HL-60/S4 treated with phorbol 12-myristate 13-acetate at 8.2 ng/mL for 4 days and 3 days (cell line): Measurements from ENCODE around the gene TMEM11.
"Not testable (repeated sequence)": the region's sequence is repeated elsewhere in the genome, so short reads cannot be mapped to it uniquely, and the experiment has no call there.

Experiments used
- in situ Hi-C: fragments of 300-500 bp; cut with MboI; formaldehyde crosslinking; loops from 2 replicates; pipeline ENCODE4 v1.15.0; 2022; ENCODE audit warnings: low sequenced_read_pairs

TMEM11 gene

DNA sequence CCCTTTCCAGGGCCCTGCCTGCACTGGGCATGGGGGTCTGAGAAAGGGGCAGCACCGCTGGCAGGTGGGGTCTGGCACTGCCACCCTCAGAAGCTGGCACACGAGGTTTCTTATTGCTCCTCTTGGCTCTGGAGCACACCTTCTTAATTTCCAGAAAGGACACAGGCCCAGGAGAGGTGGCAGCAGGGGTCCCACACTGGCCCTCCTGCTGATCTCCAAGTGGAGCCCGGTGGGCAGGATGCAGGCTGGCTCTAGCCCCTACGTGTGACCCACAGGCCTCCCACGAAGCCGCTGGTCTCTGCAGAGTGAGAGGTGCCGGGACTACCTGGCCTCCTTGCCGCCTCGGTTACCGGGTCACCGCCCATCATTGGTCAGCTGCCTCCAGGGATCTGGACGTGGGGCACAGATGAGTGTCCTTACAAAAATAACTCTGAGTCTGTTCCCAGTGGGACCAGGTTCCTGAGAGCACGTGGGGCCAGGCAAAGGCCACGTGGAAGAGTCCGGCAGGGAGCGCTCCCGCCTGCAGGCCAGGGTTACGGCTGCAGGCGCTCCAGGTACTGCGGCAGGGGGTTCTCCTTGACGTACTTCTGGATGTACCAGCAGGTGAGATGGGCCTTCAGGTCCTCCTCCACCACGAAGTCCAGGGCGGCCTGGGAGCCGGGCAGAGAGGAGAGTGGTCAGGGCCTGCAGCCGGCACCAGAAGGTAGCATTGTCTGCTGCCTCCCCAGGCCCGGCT lies 29.0 kb upstream of the TMEM11 start:
- in situ Hi-C loops, result no loop called here

DNA sequence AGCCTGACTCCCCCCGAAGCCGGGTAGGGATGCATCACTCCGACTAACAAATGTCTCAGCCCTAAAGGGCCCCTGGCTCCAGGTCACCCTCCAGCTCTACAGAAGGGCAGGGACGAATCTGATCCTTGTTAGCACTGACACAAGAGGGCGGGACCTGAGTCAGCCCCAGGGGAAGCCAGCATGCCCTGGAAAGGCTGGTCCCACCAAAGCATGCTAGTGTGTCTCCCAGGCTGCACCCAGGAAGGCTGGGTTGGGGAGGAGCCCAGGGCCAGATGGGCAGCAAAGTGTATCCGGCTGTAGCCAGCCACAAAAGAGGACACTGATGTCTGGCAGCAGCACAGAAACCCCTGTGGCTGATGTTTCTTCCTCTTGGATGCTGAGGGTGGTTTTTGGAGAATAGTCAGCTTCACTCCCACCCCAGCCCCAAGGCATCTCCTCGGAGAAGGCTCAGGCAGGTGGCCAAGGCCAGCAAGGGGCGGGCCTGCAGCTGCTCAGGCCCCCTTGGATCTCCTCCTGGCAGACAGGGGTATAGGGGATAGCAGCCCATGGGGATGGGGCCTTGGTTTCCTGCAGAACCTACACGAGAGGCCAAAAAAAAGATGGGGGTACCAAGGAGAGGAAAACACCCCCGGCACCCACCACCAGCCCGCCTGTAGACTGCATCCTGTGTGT lies 28.2 kb upstream of the TMEM11 start:
- in situ Hi-C loops, result no loop called here

- in situ Hi-C loops, result no loop called here
Observed at GRCh38 chr17:21241564-21241963, 27.6 kb upstream of the TMEM11 start.

GRCh38 chr17:21240369-21241055 lies 26.6 kb upstream of the TMEM11 start:
- in situ Hi-C loops, result no loop called here

GRCh38 chr17:21239680-21240368 lies 25.9 kb upstream of the TMEM11 start:
- in situ Hi-C loops, result no loop called here

DNA sequence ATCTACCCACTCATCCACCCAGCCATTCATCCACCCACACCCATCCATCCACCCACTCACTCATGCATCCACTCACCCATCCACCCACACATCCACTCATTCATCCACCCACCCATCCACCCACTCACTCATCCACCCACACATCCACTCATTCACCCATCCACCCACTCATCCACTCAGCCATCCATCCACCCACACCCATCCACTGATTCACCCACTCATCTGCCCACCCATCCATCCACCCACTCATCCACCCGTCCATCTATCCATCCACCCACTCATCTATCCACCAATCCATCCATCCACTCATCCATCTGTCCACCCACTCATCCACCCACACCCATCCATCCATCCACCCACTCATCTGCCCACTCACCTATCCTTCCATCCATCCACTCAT lies 22.0 kb upstream of the TMEM11 start:
- in situ Hi-C loops, result no loop called here

GRCh38 chr17:21233581-21234347 lies 19.8 kb upstream of the TMEM11 start:
- in situ Hi-C loops, result no loop called here

DNA sequence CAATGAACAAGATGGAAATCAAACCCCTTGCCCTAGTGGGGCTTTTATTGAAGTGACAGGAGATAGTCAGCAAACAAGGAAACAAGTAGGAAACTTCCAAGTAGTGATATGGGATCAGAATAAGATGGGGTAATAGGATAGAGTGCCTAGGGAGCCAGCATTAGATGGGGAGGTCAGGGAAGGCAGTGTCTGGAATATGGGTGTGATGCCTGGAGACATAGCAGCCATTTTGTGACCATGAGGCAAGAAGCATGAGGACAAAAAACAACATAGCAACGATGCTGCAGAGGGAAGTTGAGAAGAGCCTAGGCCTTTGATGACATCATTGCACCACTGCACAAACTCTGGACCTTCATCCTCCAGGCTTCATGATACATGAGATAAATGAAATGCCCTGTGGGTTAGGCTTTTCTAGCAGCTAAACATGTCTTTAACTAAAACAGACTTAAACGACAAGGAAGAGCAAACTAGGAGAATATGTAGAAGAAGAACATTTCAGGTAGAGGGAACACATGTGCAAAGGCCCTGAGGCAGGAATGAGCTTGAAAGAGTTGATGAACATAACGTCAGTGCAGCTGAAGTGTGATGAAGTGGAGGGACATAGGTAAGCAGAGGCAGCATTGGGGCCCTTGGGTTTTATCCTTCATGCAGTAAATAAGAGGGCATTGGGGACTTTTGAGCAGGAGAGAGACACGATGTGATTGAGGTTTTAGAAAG lies 18.2 kb upstream of the TMEM11 start:
- in situ Hi-C loops, result no loop called here

- in situ Hi-C loops, result no loop called here
Observed at GRCh38 chr17:21231533-21231932, 17.6 kb upstream of the TMEM11 start.

DNA sequence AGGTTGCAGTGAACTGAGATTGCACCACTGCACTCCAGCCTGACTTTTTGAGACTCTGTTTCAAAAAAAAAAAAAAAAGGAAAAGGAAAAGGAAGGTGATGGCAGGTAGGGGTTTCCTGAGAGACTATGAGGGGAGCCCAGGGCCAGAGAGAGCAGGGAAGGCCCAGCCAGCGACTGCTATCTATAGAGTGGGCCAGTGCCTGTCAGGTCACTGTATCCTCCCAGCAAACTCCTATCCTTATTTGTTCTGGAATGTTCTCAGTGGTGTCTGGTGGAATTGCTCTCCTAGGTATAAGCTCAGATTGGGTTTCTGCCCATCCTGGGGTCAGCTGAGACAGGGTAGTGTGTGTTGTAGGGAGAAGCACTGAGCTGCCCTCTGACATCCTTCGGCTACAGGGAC lies 14.9 kb upstream of the TMEM11 start:
- in situ Hi-C loops, result no loop called here

DNA sequence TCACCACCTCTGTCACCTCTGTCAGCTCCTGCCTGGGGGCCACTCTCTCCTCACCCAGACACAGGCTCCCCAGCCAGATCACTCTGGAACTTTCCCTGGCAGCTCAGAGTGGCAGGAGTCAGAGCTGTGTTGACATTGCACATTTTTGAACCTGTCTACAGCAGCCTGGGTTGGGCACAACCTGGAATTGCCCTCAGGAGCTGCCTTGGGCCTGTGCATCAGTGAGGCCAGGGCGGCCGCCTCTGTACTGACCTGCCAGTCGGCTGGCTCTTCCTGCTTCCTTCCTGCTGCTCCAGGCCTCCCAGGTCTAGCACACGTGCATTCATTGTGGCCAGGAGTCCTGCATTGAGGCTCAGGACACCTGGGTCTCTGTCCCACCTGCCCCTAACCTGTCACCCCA lies 14.2 kb upstream of the TMEM11 start:
- in situ Hi-C loops, result no loop called here

- in situ Hi-C loops, result not testable (repeated sequence)
Observed at GRCh38 chr17:21227277-21227676, 13.3 kb upstream of the TMEM11 start.

GRCh38 chr17:21223086-21223485 lies 9.1 kb upstream of the TMEM11 start:
- in situ Hi-C loops, result no loop called here

DNA sequence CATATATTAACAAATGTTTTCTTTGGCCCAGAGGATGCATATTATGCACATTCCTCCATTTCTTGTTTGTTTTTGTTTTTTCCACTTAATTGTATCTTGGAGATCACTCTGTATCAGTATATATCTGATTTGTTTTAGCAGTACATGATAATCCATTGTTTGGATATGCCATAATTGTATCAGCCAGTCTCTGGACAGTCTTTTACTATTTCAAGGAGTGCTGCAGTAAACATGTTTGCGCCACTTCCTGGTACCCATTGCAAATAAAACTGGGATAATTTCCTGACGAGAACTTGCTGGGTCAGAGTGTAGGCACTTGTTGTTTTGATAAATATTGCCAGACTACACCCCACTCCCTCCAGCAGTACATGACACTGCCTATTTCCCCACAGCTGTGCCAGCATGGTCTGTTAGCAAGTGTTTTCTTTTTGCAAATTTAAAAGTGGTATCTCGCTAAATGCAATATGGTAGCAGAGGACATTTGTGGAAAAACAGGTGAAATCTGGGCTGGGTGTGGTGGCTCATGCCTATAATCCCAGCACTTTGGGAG lies 4.9 kb upstream of the TMEM11 start:
- in situ Hi-C loops, result no loop called here

- in situ Hi-C loops, result no loop called here
Observed at GRCh38 chr17:21218101-21218500, 4.1 kb upstream of the TMEM11 start.

GRCh38 chr17:21217346-21217745 lies 3.4 kb upstream of the TMEM11 start:
- in situ Hi-C loops, result no loop called here

- in situ Hi-C loops, result no loop called here
Observed at GRCh38 chr17:21215935-21216334, 2.0 kb upstream of the TMEM11 start.

GRCh38 chr17:21214777-21215541 lies 998 bp upstream of the TMEM11 start:
- in situ Hi-C loops, result no loop called here

DNA sequence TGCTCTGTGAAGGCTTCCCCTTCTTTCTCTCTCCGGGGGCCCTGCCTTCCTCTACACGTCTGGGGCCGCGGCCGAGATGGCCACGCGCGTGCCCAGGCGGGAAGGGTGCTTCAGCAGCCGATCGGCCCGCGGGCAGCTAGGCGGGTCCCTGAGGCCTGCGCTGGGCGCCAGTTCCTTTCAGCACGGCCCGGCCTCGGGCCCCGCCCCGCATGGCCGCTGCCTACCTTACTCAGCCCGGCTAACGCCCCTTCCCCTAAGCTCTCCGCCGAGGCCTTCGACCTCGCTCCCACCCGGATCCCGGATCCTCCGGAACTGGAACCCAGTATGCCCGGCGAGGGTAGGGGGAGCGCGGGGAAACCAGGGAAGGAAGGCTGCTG lies 335 bp downstream of the TMEM11 start:
- in situ Hi-C loops, result no loop called here
